Measurements from ENCODE around the gene TRIM40.

DNA sequence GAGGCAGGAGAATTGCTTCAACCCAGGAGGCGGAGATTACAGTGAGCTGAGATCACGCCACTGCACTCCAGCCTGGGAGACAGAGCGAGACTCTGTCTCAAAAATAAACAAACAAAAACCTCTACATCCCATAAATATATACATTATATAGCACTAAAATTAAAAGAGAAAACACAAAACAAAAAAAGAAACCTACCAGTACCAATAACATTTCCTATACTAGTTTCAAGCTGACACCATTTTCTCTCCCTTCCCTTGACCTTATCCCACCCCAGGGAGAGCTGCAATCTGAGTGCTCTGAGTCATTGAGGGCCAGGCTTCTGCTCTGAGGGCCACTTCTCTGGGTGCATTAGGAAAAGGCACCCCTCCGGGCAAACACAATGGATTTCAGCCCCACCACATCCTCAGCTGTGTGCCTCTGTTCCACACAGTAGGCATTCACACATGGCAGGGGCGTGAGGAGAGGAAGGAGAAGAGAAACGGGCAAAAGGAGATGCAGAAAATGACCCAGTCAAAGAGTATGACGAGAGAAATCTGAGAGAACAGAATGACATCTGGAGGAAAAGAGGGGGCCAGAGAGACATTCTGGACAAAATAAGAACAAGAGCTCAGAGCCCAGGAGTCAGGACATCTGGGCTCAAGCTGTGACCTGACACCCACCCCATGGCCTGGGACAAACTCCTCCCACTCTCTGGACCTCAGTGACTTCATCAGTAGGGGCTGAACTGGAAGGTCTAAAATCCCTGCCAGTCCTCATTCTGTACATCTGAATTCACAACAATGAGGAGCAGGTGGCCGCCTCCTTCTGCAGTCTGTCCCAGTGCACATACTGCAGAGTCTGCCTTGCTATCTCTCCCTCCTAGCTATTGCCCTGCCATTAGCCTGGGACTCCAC, 59.1 kb downstream of the TRIM40 start:
- TF ChIP-seq, protein P1, sequence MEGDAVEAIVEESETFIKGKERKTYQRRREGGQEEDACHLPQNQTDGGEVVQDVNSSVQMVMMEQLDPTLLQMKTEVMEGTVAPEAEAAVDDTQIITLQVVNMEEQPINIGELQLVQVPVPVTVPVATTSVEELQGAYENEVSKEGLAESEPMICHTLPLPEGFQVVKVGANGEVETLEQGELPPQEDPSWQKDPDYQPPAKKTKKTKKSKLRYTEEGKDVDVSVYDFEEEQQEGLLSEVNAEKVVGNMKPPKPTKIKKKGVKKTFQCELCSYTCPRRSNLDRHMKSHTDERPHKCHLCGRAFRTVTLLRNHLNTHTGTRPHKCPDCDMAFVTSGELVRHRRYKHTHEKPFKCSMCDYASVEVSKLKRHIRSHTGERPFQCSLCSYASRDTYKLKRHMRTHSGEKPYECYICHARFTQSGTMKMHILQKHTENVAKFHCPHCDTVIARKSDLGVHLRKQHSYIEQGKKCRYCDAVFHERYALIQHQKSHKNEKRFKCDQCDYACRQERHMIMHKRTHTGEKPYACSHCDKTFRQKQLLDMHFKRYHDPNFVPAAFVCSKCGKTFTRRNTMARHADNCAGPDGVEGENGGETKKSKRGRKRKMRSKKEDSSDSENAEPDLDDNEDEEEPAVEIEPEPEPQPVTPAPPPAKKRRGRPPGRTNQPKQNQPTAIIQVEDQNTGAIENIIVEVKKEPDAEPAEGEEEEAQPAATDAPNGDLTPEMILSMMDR (IDR thresholded peaks at IDR 0.05) = no peak
- TF ChIP-seq EP300 (IDR thresholded peaks at IDR 0.05) = no peak
